GM21825 (cell line): ENCODE results near the gene PPP4R4.
A peak's percentile ranks its signal among the peaks of the same experiment; 100 is the strongest.

Experiments used
- ATAC-seq: cut with Tn5 transposase; IDR thresholded peaks from one replicate; pipeline ENCODE4 v1.9.1; 2021; ENCODE audit warnings: mild to moderate bottlenecking, moderate library complexity; ENCODE audit not compliant: unreplicated experiment

The PPP4R4 gene

DNA sequence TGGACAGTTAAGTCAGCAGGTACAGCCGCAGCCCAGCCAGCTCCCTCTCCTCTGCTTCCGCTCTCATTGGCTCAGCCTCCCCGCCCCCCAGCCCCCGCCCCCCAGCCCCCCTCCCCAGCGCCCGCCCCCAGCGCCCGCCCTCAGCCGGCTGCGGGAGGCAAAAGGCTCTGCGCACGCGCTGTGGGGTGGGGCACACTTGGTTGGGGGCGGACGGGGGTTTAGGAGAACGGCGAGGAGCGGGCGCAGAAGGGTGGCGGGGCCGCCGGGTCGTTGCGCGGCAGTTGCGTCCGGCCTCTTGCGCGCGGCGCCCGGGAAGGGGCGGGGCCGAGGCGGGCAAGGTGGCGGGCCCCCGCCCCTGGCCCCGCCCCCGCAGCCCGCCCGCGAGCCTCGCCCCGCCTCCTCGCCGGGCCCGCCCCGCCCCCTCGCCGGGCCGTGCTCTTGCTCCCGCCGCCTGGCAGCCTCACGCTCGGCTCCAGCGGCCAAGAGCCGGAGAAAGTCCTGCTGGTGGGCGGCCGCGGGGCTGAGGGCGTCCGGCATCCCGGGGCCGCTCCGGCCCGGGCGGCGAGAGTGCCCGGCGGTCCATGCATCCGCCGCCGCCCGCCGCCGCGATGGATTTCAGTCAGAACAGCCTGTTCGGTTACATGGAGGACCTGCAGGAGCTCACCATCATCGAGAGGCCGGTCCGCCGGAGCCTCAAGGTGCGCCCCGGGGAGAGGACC, at the start of gene PPP4R4:
TSS of gene PPP4R4 (plus strand) at position 438 of the 719 bp plus-strand sequence. CDS start at position 582, 144 bp downstream.
- ATAC-seq: peak; percentile 91

GRCh38 chr14:94124582-94125377, 49.3 kb upstream of the PPP4R4 start:
- ATAC-seq: no peak

- ATAC-seq: no peak
Observed at GRCh38 chr14:94125659-94126418, 48.3 kb upstream of the PPP4R4 start.

- ATAC-seq: no peak
Observed at GRCh38 chr14:94126419-94126677, 47.8 kb upstream of the PPP4R4 start.

GRCh38 chr14:94126800-94127199, 47.3 kb upstream of the PPP4R4 start:
- ATAC-seq: no peak

GRCh38 chr14:94127330-94127729, 46.8 kb upstream of the PPP4R4 start:
- no peak for ATAC-seq

DNA sequence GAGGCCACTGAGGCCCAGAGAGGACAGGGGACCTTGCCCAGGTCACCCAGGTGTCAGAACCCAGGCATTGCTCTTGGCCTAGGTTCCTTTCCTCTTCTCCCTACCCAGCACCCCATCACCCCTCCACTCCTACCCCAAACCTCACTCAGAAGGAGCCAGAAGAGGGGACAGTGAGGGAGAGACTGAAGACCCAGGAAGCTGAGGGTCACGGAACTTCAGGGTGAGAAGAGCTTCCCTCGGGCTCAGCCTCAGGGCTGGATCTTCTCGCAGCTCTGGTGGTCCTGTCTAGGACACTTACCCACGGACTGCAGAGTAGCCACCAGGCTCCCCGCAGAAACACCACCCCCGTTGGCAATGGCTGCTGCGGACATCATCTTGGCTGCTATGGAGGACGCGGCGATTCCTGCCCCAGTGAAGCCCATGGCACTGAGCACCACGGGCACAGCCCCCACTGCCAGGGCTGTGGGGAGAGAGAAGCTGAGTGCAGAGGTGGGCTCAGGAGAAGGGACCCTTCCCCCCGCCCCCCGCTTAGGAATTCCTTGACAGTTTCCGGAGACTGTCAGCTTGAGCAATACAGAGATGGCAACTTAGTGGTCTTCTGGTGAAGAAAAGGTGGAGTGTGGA, 45.8 kb upstream of the PPP4R4 start:
- ATAC-seq: no peak

- peak; percentile 94 for ATAC-seq
Observed at GRCh38 chr14:94129111-94129757, 44.9 kb upstream of the PPP4R4 start, which contains the start of gene IFI27L2. TSS of gene IFI27L2 (minus strand) at chr14:94129604. CDS start at chr14:94129564, 40 bp downstream.

- no peak for ATAC-seq
Observed at GRCh38 chr14:94129758-94130414, 44.2 kb upstream of the PPP4R4 start.

GRCh38 chr14:94132285-94132887, 41.7 kb upstream of the PPP4R4 start:
- no peak for ATAC-seq

- ATAC-seq: no peak
Observed at GRCh38 chr14:94135476-94135875, 38.6 kb upstream of the PPP4R4 start.

- no peak for ATAC-seq
Observed at GRCh38 chr14:94136575-94137331, 37.4 kb upstream of the PPP4R4 start.

DNA sequence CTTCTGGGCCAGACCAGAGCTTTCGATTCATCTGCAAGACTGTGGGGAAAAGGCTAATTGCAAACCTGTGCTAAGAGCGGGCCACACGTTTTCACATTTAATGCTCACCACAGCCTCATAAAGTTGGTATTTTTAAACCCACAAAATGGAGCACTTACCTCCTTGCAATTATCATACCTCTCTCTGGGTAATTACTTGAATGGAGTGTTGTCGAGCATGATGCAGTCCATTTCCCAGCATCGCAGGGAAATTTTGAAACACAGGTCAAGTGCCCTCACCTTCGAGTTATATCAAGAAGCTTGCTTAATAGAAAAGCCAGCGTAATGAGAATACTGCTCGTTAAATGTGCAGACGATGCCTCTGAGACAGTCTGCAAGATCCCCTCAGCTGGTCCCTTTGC, 35.9 kb upstream of the PPP4R4 start:
- ATAC-seq: no peak

DNA sequence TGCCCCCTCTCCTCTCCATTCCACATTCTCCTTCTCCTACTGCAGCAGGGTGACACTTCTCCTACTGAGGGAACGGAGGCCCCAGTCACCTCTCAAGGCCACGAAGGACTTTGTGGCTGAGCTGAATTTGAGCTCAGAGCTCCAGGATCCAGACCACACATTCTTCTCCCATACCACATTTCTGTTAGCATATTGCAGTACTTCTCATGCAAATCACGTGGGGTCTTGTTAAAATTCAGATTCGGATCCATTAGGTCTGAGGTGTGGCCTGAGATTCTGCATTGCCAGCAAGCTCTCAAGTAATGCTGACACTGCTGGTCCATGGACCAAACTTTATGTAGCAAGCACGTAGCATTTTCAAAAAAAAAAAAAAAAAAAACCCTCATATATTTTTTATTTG, 35.1 kb upstream of the PPP4R4 start:
- no peak for ATAC-seq

DNA sequence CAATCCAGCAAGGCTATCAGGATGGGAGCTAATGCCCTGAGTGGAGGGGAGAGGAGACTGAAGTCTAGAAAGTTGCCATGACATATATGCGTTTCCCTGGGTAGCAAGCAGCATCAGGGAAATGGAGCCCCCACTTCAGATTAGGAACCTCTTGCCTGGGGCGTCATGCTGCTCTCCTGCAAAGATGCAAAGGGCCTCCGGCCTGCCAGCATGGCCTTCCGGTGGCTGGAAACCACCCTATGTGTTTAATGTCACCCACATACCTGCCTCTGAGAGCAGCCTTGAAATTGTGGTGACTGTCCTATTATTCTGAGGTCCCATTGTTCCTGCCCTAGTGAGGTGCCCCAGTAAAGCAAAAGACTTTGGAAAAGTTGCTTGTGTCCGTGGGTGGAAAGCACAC, 34.7 kb upstream of the PPP4R4 start:
- no peak for ATAC-seq

DNA sequence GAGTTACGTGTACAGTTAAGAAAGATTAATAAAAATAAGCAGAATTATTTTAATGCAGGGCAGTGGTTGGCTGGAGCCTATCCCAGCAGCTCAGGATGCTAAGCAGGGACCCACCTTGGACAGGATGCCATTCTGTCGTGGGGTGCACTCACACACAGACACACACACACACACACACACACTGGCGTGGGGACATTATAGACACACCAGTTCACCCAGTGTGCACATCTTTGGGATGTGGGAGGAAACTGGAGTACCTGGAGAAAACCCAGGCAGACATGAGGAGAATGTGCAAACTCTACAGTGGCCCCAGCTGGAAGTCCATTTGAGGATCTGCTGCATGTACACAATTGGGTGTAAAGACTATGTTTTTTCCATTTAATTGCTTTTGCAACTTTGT, 31.9 kb upstream of the PPP4R4 start:
- no peak for ATAC-seq

GRCh38 chr14:94142836-94143235, 31.3 kb upstream of the PPP4R4 start:
- ATAC-seq: no peak

DNA sequence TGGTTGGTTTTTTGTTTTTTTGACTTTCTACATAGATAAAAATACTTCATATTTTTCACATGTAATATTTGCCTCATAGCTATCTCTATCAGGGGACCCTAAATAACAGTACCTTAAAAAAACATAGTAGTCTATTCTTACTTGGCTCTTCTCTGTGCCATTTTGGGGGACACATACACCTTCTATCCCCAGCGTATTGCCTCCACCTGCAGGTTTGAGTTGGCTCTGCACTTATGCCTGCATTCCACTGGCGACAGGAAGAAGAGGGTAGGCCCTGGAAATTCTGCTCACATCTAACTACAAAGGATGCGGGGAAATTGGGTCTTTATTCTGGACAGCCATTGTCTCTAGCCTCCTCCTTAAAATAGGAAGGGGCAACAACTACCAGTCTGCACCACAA, 30.9 kb upstream of the PPP4R4 start:
- ATAC-seq: no peak

DNA sequence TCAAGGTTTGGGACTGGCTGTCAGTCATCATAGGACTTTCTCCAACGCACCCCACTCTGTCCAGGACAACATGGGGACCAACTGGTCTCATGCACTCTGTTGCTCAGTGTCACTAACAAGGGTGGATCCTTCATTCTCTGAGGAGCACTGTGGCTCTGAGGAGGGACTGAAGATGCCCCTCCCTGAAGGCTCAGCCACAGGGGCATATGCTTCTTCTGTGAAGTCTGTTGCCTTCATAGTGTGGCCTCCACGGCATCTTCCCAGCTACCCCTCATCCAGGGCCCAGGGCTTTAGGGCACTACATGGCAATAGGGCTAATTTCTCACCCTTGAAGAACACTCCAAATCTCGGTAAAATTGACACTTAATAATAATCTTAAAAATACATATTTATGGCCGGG, 30.4 kb upstream of the PPP4R4 start:
- ATAC-seq: no peak
